Activated B cell treated with CpG ODN at 0.5 μM for 24 hours (primary cell): ENCODE data around the gene URB1. TPM values are rescaled to one million over a fixed set of nuclear protein-coding genes. Genes with fewer than 3 reads are reported as not detected.
"Not testable (repeated sequence)": the region's sequence is repeated elsewhere in the genome, so short reads cannot be mapped to it uniquely, and the experiment has no call there.

ENCODE experiments used
- ATAC-seq: fragments of 200-7000 bp; cut with Tn5 transposase; one replicate; pipeline ENCODE4 v1.10.0; 2021; ENCODE audit warnings: low read depth, mild to moderate bottlenecking, moderate library complexity
- CTCF ChIA-PET: fragments of 350-600 bp; sonication (Branson Sonifier 250); formaldehyde crosslinking; loops from one replicate; lab custom pipeline; 2021; ENCODE audit warnings: antibody characterized with exemption; lab: Charles Lee
- POLR2A ChIA-PET: fragments of 350-600 bp; sonication (Branson Sonifier 250); formaldehyde crosslinking; loops from one replicate; lab custom pipeline; 2021; ENCODE audit warnings: antibody characterized with exemption; lab: Charles Lee
- DNase-seq: peaks from one replicate; pipeline ENCODE4 v3.0.0; 2022
- H3K27ac Mint-ChIP-seq: one replicate; pipeline ENCODE4 v1.8.0; 2020; ENCODE audit warnings: mixed read lengths
- H3K27me3 Mint-ChIP-seq: one replicate; pipeline ENCODE4 v1.8.0; 2021; ENCODE audit warnings: mixed read lengths
- H3K36me3 Mint-ChIP-seq: one replicate; pipeline ENCODE4 v1.8.0; 2021; ENCODE audit warnings: low read depth, mixed read lengths
- H3K4me1 Mint-ChIP-seq: one replicate; pipeline ENCODE4 v1.8.0; 2021; ENCODE audit warnings: mixed read lengths
- H3K4me3 Mint-ChIP-seq: one replicate; pipeline ENCODE4 v1.8.0; 2020; ENCODE audit warnings: mild to moderate bottlenecking, mixed read lengths
- H3K9me3 Mint-ChIP-seq: one replicate; pipeline ENCODE4 v1.8.0; 2020; ENCODE audit warnings: mixed read lengths
- intact Hi-C: fragments of 100-400 bp; cut with micrococcal nuclease; formaldehyde crosslinking; loops from one replicate; pipeline ENCODE4 v1.15.1; 2024
- total RNA-seq: library from RNA; stranded (reverse); gene quantifications from 2 replicates; pipeline ENCODE4 v1.2.3, GENCODE V29; 2022
- TF ChIP-seq, protein P1 (sequence below): fragments of 200-600 bp; IDR thresholded peaks from one replicate; pipeline ENCODE4 v1.8.0; 2022; ENCODE audit warnings: antibody characterized with exemption, mild to moderate bottlenecking

URB1 gene, protein sequence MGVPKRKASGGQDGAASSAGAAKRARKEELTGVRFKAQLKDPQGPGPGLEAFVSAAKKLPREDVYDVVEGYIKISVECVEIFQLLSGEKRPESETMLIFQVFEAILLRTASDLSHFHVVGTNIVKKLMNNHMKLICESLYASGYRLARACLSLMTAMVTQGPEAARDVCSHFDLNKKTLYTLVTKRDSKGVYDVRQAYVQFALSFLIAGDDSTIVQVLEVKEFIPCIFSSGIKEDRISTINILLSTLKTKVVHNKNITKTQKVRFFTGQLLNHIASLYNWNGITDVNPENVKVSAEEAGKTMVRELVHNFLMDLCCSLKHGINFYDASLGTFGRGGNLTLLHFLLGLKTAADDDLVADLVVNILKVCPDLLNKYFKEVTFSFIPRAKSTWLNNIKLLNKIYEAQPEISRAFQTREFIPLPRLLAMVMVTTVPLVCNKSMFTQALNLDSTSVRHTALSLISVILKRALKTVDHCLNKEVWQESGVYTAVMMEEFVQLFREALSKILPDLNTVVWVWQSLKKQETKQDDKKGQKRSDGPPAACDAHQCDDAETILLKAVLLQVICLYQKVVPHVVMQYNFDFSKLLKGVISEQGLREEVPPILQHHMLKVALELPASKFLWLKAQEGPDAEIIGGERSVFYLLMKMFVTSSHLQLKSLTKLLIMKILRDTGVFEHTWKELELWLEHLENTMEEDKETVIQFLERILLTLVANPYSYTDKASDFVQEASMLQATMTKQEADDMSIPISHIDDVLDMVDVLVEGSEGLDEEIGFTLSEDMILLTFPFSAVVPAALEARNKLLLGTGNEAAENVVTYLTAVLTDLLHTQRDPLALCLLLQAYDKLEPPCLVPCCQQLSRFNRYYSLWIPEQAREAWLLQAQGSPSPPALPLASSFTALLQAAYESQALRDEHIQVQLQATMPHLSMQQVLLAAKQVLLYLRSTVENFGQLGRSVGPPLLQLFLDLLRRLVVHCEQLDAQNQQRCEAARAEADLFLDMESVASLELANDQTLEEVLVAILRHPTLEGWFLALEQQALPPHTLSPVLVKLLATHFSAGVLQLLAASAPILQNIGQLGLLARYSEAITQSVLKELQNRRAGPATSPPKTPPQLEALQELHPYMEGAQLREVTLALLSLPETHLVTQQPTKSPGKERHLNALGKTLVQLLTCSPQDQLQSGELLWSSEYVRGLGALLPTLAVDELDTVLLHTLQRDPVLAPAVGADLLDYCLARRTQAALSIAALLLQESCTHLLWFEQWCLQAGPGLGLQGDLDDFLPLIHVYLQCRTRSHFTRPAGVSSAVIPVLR (N-terminal part only)
- total RNA-seq: 18.1 and 22.2 TPM in 2 replicates

DNA sequence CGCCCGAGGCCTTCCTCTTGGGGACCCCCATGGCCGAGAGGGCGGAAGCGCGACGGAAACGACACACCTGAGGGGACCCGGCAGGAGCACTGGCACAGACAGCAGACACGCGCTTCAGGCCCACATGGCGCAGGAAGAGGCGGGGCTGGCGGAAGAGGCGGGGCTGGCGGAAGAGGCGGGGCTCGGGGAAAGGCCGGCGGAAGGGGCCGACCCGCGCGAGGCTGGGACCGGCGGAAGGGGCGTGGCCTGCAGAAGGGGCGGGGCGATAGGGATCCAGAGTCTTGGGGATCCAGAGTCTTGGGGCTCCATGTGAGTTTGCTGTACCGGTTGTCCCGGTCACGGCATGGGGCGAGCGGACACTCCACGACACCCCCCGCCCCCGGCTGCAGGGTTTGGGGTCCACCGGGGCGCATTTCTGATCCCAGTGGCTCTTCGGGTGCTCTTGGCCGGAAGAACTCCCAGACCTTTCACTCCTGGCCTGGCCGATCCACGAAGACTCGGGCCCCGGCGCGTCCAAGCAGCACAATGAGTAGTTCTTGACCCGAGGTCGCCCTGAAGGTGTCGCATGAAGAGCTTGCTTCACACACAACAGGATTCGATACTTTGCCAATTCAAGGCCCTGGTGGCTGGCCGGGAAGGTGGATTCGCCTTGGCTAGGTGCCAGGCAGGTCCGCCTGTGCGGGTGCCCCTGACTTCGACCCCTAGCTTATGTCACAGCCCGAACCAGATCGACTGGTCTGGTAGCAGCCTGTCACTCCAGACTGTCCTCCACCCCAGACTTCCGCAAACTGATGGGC lies at the start of gene URB1:
Gene URB1 (minus strand): TSS at position 133 of the 797 bp plus-strand sequence. CDS start 102 bp downstream, at position 31.
- ATAC-seq (peak; percentile 97), DNase-seq (peak; percentile 97)
- POLR2A ChIA-PET: interaction anchor here (0.6 to 1.9 kb wide), 3 partner anchors 8 to 219 kb away, joined by 3 to 16 read pairs (median 7); partner anchors contain the start of gene CFAP298
- TF ChIP-seq, protein P1, sequence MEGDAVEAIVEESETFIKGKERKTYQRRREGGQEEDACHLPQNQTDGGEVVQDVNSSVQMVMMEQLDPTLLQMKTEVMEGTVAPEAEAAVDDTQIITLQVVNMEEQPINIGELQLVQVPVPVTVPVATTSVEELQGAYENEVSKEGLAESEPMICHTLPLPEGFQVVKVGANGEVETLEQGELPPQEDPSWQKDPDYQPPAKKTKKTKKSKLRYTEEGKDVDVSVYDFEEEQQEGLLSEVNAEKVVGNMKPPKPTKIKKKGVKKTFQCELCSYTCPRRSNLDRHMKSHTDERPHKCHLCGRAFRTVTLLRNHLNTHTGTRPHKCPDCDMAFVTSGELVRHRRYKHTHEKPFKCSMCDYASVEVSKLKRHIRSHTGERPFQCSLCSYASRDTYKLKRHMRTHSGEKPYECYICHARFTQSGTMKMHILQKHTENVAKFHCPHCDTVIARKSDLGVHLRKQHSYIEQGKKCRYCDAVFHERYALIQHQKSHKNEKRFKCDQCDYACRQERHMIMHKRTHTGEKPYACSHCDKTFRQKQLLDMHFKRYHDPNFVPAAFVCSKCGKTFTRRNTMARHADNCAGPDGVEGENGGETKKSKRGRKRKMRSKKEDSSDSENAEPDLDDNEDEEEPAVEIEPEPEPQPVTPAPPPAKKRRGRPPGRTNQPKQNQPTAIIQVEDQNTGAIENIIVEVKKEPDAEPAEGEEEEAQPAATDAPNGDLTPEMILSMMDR: no peak
- Mint-ChIP-seq H3K27ac (peak within 1 kb of the TSS; percentile 83), H3K4me3 (peak within 1 kb of the TSS; percentile 87), H3K27me3 (peaks cover 6% of the 10 kb centered on the region), H3K4me1 (peaks cover 41% of the 10 kb centered on the region), H3K9me3 (no peaks in the 10 kb centered on the region), H3K36me3 (peaks cover 18% of the 10 kb centered on the region)
- intact Hi-C loops: loop anchor here (1.0 to 10.0 kb wide), 10 partner anchors 114 to 1150 kb away; partner anchors contain the start of genes CFAP298, DNAJC28, GART and MIS18A
- CTCF ChIA-PET: no interaction called here

DNA sequence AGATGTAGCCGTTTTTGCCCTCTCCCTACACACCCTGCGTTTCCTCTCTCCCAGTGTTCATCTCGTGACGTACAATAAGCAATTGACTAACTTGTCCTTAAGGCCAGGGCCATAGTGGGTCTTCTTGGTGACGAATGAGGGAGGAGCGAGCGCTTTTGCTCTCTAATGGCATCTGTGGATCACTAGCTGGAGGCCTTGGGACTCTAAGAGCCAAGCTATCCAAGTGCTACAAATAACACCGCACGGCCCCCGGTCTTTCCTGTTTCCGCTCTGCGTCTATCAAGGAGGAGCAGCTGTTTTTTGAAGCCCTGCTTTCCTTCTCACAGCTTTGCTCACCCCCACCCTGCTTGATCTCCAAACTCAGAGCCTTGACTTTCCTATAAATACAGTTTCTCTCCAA lies 44.9 kb upstream of the URB1 start:
- H3K9me3 Mint-ChIP-seq: no peaks in the 10 kb centered on the region
- ChIA-PET POLR2A (no interaction called here), CTCF (no interaction called here)
- peaks cover 26% of the 10 kb centered on the region for H3K27me3 Mint-ChIP-seq
- intact Hi-C loops: no loop called here
- no peaks in the 10 kb centered on the region for H3K36me3 Mint-ChIP-seq
- H3K4me3 Mint-ChIP-seq: no peak overlapping the region
- TF ChIP-seq, protein P1: no peak
- DNase-seq (no peak), ATAC-seq (no peak)
- H3K4me1 Mint-ChIP-seq: no peaks in the 10 kb centered on the region
- H3K27ac Mint-ChIP-seq: no peak overlapping the region

DNA sequence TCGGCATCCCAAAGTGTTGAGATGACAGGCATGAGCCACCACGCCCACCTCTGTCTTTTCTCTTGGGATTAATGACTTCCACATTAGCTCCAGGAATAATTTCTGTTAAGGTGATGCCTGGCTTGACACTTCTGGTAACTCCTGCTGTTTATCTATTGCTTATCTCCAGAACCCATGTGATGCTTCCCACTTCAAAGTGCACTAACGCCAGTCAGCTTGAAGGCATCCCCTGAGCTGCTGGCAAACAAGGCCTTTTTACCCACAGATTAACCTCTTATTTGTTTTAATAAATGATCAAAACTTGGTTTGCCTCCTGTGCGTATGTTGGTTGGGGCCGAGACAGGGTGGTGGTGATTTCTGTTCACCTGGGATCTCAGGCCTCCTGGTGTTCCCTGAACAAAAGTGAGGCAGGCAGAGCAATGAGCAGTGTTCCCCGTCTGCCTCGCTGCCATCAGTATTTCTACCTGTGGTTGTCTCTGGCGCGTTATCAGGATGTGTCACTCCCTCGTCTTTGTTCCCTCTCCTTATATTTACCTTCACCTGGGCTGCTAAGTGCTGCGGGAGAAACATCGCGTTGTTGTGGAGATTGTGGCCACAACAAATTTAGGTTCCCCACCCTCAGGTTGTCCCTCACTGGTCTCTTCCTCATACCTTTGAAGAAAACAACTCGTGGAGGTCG lies 40.3 kb upstream of the URB1 start:
- peaks cover 21% of the 10 kb centered on the region for H3K27me3 Mint-ChIP-seq
- H3K27ac Mint-ChIP-seq, POLR2A ChIA-PET, H3K4me1 Mint-ChIP-seq, DNase-seq, ATAC-seq, H3K4me3 Mint-ChIP-seq, H3K36me3 Mint-ChIP-seq, H3K9me3 Mint-ChIP-seq, intact Hi-C loops, CTCF ChIA-PET: not testable (repeated sequence)

DNA sequence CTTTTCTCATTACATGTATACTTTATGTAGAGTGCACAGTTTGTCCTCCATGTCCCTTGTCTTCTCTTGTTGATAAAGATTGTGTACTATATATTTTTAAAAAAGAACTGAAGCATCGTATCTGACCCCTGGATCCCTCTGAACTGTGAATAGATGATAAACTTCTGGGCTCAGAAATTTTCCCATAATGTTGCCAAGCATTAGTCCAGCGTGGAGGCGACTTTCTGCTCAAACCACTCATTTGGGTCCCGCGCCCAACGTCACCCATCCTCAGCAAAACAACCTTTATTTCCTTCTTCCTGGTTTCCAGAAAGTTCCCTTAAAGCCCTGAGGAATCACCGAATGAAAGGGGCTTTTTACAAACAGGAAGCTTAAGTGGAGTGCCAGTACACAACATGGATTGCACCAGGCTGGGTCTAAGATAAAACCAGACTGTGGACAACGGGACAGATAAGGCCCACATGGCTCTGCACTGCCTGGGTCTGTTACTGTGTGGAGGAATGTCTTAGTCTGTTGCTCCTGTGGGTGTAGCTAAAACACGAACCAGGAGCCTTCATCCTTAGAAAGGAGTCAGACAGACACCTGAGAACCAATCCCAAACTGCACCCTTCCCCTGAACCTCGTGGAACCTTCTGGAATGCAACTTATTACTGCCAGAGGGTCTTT lies 35.3 kb upstream of the URB1 start:
- DNase-seq: no peak
- intact Hi-C loops: no loop called here
- POLR2A ChIA-PET: no interaction called here
- no peak for ATAC-seq
- Mint-ChIP-seq H3K9me3 (peaks cover 2% of the 10 kb centered on the region), H3K36me3 (no peaks in the 10 kb centered on the region), H3K4me1 (no peaks in the 10 kb centered on the region), H3K27me3 (peaks cover 1% of the 10 kb centered on the region), H3K4me3 (no peak overlapping the region), H3K27ac (no peak overlapping the region)
- CTCF ChIA-PET: no interaction called here
- TF ChIP-seq, protein P1: no peak
